ENCODE data around the gene STX2.
A peak's percentile ranks its signal among the peaks of the same experiment; 100 is the strongest.
"Not testable (repeated sequence)": the region's sequence is repeated elsewhere in the genome, so short reads cannot be mapped to it uniquely, and the experiment has no call there.

Gene STX2

DNA sequence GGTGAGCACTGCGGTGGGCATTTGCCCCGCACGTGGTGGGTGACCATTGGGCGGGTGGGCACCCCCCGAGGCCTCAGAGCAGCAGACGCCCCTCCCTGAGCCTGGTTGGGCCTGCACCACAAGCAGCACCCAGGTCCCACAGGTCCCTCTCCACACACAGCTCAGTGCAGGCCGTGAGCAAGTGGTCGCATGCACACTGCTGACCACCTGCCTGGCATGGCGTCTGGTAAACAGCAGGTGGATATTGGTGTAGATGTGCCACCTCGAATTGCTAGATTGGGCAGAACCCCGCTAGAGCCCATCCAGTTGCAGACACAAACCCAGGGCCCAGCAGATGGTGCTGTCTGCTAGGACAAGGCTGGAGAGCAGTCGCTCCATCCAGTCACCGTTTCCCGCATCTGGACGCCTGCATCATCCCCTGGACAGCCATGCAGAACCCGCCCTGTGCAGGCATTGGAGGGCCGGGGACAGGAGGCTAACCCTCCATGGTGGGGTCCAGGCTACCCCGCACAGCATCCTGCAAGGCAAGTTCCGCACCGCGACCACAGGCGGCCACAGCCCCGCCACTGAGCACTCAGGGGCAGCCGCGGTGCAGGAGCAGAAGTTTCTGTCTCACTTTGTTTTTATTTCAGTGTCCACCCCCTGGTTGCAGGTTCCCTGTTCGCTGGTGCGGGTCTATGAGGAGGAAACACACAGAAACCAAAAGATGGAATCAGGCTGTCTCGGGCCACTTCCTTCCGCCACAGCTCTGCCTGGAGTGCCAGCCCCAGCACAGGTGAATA is 77.3 kb downstream of the STX2 start:
- DNase-seq = peak; percentile 76

- DNase-seq = peak; percentile 95
Observed at GRCh38 chr12:130754234-130754901, 84.7 kb downstream of the STX2 start.

DNA sequence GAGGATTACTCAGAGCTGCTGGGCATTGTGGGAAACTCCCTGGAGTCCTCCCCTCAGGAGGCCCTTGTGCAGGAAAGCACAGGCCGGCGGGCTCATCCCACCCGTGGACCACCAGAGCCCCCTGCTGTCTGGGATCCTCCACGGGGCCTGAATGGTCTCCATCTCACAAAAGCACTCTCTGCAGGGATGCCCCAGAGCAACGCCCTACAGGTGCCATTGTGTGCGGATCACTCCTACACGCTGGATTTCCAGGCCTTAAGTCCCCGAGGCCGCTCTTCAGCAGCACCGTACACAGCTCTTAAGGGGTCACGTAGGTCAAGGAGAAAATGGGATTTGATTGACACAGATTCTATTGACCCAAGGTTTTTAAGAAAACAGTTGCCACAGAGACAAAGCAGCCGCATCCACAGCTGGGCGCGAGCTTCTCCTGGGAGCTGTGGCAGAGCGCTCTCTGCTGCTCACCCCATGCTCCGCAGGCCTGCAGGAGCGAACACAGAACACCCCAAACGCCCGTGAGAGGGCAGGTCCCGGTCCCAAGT is 86.3 kb downstream of the STX2 start:
- peak; percentile 3 for DNase-seq

DNA sequence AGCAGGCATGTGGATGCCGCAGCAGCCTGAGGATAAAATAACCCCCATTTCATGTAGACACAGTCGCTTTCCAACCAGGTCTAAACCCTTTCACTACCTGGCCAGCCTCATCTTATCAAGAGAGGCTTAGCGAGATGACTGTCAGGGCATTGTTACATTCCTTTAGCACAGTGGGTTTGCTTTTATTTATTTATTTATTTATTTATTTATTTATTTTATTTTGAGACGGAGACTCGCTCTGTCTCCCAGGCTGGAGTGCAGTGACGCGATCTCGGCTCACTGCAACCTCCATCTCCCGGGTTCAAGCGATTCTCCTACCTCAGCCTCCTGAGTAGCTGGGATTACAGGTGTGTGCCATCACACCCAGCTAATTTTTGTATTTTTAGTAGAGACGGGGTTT is 87.0 kb downstream of the STX2 start:
- DNase-seq = not testable (repeated sequence)

DNA sequence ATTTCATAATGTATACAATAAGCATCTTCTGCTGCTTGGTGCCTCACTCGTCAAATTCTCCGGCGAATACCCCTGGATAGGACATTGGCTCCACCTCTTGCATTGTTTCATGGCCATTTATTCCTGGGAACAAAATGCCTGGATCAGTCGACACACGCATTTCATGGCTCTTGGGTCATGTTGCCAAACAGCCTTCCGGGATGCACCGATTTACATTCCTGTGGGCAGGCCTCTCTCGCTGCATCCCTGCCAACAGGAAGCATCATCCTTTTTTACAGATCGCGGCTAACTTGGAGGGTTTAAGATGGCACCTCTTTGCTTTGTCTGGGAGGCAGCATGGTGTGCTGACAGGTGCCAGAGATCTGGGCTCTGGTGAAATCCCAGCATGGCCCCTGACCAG is 90.3 kb downstream of the STX2 start:
- DNase-seq = no peak

GRCh38 chr12:130747867-130748740 is 90.9 kb downstream of the STX2 start:
- DNase-seq = peak; percentile 78

GRCh38 chr12:130746546-130746945 is 92.5 kb downstream of the STX2 start:
- no peak for DNase-seq

DNA sequence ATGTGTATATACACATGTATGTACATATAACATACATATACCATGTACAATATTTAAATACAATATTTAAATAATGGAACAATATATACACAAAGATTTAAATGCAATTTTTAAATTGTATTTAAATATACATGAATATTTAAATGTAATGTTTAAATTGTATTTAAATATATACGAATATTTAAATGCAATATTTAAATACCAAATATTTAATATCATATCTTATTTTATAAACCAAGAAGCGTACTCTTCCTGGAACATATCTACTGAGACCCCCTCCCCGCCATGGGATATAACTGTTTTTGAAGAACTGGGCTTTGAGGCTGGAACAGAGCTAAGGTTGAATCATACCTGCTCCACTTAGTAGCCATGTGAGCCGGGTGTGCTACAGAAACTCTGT is 93.1 kb downstream of the STX2 start:
- DNase-seq = no peak

GRCh38 chr12:130744274-130744673 is 94.8 kb downstream of the STX2 start:
- no peak for DNase-seq

DNA sequence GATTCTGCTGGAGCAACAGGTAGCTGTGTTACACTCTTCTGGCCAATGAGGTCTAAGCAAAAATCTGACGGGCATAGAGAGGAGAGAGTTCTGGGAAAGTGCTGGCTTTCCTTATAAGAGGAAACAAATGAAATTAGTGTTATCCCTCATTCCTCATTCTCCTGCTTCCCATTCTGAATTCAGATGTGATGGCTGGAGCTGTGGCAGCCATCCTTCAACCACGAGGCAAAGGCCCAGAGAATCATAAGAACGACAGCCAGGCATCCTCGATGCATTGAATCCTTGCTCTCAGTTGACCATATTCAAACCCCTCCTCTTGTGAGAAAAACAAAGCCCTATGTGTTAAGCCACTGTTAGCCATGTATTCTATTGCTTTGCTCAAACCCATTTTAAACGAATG is 95.4 kb downstream of the STX2 start:
- DNase-seq = no peak

DNA sequence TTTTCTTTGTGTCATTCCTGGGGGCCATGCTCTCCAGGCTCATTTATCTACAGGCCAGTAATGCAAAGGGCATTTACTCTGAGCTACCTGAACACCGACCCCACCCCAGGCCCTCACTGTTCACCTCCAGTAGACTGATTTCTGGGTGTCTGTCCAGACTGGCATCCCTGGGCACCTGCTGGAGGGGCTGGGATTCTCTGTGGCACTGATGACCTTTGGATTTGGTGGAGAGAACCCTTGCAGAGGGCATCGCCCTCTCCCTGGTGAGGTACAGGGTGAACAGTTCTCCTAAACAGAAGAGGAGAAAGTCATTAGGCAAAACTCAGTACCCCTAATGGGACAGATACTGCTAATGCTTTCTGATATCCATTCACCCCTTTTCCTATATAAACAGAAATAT is 95.9 kb downstream of the STX2 start:
- DNase-seq = no peak

GRCh38 chr12:130742716-130743115 is 96.3 kb downstream of the STX2 start:
- DNase-seq = no peak

- no peak for DNase-seq
Observed at GRCh38 chr12:130742112-130742511, 96.9 kb downstream of the STX2 start.

Measured in NCI-H2227 treated with DMSO at 0.1 percent for 48 hours (cell line).